Frontal cortex (tissue), 4 donors: ENCODE data around the gene UBAC2. TPM values are rescaled to one million over a fixed set of nuclear protein-coding genes. Genes with fewer than 3 reads are reported as not detected.
"Not testable (repeated sequence)": the region's sequence is repeated elsewhere in the genome, so short reads cannot be mapped to it uniquely, and the experiment has no call there.

ENCODE experiments used
- DNase-seq, 2 donors: peaks; one replicate each; pipeline ENCODE4 v3.0.0; 2012; ENCODE audit warnings: low spot score in 2 of 2
- FAIRE-seq: peaks from 2 replicates; lab custom pipeline; 2012; peaks lifted over from hg19 to GRCh38; lab: Jason Lieb, UNC
- total RNA-seq: library from RNA; depleted of rRNA; stranded (reverse); fragments of >200 nt; gene quantifications from one replicate; pipeline ENCODE4 v1.2.3, GENCODE V29; 2014
- donor health status: control.
- donor health status: control.
- donor health status: control.

UBAC2 gene
- total RNA-seq, 1 donor from 2014 or later = 42.4 TPM

DNA sequence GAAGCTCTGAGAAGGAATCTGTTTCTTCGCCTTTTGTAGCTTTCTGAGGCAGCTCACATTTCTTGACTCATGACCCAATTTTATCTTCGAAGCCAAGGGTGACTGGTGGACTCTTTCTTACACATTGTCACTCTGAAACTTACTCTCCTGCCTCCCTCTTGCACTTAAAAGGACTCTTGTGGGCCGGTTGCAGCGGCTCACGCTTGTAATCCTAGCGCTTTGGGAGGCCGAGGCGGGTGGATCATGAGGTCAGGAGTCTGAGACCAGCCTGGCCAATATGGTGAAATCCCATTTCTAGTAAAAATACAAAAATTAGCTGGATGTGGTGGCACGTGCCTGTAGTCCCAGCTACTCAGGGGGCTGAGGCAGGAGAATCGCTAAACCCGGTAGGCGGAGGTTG, 29.9 kb downstream of the UBAC2 start:
- not testable (repeated sequence) for DNase-seq, FAIRE-seq

DNA sequence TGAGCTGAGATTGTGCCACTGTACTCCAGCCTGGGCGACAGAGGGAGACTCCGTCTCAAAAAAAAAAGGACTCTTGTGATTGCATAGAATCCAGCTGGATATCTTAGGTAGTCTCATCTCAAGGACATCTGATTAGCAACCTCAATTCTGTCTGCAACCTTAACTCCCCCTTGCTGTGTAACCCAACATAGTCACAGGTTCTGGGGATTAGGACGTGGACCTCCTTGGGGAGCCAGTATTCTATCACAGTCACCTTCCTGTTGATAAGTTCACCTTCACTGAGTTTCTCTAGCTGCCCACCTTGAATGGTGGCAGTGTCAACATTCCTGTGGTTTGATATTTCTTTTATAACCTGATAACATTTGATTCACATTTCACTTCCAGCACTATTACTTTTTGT, 30.3 kb downstream of the UBAC2 start:
- DNase-seq = no peak
- FAIRE-seq = no peak

DNA sequence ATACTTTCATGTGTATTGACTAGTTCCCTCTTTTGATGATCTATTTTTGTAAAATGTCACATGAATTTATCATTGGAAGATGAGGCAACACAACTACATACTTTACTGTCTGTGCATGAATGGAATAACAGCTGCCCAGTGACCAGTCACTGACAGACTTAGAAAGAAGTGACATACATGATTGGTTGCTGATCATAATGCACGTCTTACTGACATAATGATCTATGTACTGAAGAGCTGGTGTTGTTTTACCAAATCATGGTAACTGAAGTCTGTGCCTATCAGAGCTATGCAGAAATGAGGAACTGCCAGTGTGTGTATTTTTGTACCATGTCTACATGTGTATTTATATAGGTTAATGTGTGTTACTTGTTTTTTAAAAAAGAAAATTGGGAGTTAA, 31.1 kb downstream of the UBAC2 start:
- DNase-seq (no peak), FAIRE-seq (no peak)

GRCh38 chr13:99237981-99238662, 37.5 kb downstream of the UBAC2 start:
- FAIRE-seq (no peak), DNase-seq (no peak)

DNA sequence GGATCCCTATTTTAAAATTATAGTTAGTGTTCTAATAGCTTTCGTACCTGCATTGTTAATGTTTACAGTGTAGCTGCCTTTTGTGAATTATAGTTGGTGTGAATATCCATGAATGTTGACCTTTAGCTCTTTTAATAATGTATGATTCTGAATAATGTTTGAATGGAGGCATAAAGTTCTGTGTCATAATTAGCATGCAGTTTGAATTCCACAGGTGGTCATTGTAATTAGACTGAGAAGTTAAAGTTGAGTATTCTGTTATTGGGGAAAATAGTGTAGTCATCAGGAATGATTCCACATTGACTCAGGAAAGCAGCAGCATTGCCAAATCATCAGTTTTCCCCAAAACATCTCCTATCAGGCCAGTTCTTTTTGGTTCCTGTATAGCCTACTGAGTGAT, 45.4 kb downstream of the UBAC2 start:
- FAIRE-seq = no peak
- DNase-seq = no peak

DNA sequence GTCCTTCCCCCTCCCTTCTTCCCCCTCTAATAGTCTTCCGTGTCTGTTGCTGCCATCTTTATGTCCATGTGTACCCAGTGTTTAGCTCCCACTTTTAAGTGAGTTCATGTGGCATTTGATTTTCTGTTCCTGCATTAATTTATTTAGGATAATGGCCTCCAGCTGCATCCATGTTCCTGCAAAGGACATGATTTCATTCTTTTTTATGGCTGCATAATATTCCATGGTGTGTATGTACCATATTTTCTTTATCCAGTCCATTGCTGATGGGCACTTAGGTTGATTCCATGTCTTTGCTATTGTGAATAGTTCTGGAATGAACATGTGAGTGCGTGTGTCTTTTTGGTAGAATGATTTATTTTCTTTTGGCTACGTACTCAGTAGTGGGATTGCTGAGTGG, 48.5 kb downstream of the UBAC2 start:
- FAIRE-seq, DNase-seq: not testable (repeated sequence)

DNA sequence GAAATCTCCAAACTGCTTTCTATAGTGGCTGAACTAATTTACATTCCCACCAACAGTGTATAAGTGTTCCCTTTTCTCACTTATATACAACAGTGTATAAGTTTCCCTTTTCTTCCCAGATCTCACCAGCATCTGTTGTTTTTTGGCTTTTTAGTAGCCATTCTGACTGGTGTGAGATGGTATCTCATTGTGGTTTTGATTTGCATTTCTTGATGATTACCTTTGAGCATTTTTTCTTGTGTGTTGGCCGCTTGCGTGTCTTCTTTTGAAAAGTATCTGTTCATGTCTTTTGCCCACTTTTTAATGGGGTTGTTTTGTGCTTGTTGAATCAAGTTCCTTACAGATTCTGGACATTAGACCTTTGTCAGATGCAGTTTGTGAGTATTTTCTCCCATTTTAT, 49.0 kb downstream of the UBAC2 start:
- not testable (repeated sequence) for FAIRE-seq, DNase-seq

- DNase-seq (no peak), FAIRE-seq (no peak)
Measured at GRCh38 chr13:99250982-99251825, 50.5 kb downstream of the UBAC2 start.

- FAIRE-seq (no peak), DNase-seq (no peak)
Measured at GRCh38 chr13:99251921-99252320, 51.3 kb downstream of the UBAC2 start.

- no peak for FAIRE-seq
- no peak for DNase-seq
Measured at GRCh38 chr13:99254830-99255229, 54.2 kb downstream of the UBAC2 start.

GRCh38 chr13:99255271-99255670, 54.6 kb downstream of the UBAC2 start:
- no peak for FAIRE-seq
- no peak for DNase-seq

- no peak for FAIRE-seq
Measured at GRCh38 chr13:99256283-99256682, 55.6 kb downstream of the UBAC2 start.

DNA sequence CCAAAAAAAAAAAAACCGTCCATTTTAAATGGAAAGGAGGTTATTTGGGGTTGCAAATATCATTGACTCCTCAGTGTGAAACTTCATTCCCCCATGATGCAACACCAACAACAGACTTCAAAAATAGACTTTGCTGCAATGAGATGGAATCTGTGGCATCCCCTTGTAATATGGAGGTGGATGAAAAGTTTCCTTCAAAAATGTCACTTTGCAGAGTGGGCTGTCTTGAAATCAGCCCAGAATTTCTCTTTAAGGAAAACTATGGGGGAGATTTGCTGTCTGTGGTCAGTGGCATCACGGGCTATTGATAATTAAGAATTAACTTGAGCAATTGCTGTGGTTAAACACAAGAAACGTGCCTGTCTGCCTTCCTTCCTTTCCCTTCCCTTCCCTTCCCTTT, 56.1 kb downstream of the UBAC2 start:
- FAIRE-seq = no peak
- no peak for DNase-seq

More at GRCh38 chr13:99256283-99256682, 55.6 kb downstream of the UBAC2 start:
- DNase-seq = no peak

- DNase-seq = no peak
- FAIRE-seq = no peak
Measured at GRCh38 chr13:99257291-99257690, 56.6 kb downstream of the UBAC2 start.

DNA sequence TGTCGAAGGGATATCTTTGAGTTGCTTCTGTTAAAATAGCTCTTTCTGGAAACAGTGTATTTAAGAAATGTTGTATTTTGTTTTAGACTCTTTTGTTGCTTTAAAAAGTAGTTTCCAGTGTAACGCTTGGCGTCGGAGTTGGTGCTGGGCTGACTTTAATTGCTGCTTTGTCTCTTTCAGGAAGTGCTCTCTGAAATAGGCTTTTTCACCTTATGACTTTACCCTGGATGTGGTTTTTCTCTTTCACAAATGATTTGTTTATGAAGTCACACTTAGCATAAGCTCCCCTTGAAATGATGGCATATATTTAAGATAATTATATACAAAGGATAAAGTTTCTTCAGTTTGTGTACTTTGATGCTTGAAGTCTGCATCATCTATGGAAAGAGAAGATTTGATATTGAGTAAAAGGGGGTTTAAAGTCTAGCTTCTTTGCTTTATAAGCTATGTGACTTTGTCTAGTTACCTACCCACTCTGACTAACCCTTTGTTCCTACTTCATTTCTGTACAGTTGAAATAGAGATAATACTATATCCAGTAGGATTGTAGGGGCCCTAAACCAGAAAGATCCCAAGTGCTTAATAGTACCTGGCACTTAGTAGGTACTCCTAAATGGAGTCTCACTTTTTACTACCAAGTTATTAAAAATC, 57.7 kb downstream of the UBAC2 start, which contains the start of gene GPR18:
TSS of gene GPR18 (minus strand) at position 170 of the 651 bp plus-strand sequence. CDS start 2,507 bp downstream, outside the sequence.
- no peak for FAIRE-seq
- no peak for DNase-seq

DNA sequence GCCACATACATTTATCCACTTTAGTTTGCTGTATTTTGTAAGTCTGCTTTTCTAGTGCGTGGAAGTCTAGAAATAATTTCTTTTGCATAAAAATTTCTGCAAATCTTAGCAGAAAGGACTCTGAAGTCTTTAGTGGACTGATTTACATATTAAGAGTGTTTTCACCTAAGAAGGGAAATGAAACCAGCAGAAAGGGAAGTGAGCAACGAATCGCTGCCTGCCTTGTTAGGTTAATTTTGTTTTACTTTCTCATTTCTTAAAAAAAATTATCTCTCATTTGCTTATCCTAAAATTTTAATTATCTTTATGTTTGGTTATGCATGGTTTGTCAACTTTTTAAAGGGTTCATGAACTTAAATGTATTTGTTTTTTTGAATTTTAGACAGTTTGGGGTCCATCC, 58.3 kb downstream of the UBAC2 start:
- DNase-seq (no peak), FAIRE-seq (no peak)

DNA sequence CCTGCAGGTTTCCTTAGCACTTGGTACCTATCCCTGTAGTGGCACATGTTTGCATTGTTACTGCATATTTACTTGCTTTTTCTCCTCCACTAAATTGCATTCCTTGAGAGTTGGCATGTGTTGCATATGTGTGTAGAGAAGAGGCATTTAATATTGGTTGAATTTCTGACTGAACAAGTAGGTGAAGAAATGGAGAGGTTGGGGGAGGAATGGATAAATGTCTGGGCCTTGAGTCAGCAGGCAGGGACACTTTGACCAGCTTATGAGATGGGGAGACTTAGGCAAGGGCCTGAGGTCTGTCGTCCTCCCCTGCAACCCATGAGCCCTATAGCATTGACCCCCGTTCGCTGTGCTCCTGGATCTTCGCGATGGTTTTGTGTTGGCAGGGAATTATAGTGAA, 59.6 kb downstream of the UBAC2 start:
- FAIRE-seq = no peak

DNA sequence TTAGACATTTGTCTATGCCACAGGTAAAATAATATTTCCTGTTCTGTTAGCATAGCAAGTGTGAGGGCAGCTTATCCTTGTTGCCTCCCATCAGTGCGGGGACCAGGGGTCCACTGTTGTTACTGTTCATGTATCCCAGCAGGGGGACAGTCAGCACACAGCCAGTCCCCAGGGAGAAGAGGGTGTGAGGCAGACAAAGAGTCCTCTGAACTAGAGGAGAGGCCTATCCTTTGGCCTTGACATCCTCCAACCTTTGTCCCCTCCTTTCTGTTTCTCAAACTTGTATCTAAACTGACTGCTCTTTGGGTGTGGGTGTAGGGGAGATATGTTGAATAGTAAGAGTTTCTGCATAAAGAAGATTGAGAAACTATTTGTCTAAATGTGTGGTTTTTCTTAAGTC, 60.4 kb downstream of the UBAC2 start:
- FAIRE-seq (no peak), DNase-seq (no peak)

More for the DNA sequence above, 59.6 kb downstream of the UBAC2 start:
- no peak for DNase-seq

DNA sequence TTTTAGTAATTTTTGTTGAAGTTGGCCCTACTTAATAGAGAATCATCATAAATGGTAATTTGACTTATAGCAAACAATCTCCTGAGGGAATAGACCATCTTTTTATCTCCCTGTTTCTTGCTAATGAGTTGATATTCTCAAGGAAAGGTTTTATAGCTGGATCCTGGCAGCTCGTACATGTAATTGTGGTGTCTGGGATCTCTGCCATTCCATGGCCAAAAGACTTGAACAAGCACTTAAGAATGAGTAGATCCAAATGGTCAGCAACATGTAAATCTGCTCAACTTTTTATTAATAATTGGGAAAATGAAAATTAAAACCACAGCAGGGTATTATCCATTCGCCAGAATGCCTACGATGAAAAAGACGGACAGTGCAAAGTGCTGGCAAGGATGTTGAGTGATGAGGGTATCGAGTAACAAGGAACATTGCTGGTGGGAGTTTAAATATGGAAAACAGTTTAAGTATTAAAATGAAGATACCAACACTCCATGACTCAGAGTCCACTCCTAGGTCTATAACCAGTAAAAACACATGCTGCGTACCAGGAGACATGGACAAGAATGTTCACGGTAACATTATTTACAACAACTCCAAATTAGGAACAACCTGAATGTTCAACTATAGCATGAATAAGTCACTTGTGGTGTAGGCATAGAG, 62.6 kb downstream of the UBAC2 start:
- no peak for FAIRE-seq
- no peak for DNase-seq

- no peak for FAIRE-seq
Measured at GRCh38 chr13:99264051-99264450, 63.4 kb downstream of the UBAC2 start.

More at GRCh38 chr13:99264051-99264450, 63.4 kb downstream of the UBAC2 start:
- no peak for DNase-seq
